Transverse colon (tissue), 3 donors: ENCODE measurements around the gene GRIN2A.

Source experiments
- POLR2A ChIP-seq: fragments of 450-650 bp; IDR thresholded peaks from one replicate; pipeline ENCODE4 v1.6.1; 2016; ENCODE audit warnings: antibody characterized with exemption, mild to moderate bottlenecking, moderate library complexity
- TF ChIP-seq, protein P1 (sequence below), 5 experiments: fragments of 200-600 bp in 3 of 5; fragments of 450-650 bp in 2 of 5; sonication (generic) in 3 of 5; IDR thresholded peaks; 1 replicate in 2 of 5; 2 replicates in 3 of 5; pipeline ENCODE4 v1.5.1; 2016 to 2017; ENCODE audit warnings: antibody characterized with exemption in 5 of 5, inconsistent platforms in 3 of 5, mild to moderate bottlenecking in 2 of 5, moderate library complexity in 1 of 5

DNA sequence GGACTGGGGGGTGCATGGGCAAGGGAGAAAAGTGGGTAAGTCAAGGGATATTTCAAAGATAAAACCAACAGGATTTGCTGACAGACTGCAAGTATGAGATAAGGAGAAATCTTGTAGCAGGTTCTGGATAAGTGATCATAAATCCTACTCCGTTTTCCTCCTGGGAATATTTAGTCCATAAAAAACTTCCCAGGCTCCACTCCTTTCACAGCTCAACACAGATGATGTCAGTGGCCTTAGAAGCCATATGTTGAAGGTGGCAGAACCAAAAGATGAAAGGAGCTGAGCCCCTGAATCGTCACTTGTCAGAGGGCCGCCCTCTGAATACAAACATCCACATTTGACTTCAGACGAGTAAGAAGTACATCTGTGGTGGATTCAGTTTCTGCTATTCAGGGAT, 71.7 kb downstream of the GRIN2A start:
- TF ChIP-seq, protein P1, sequence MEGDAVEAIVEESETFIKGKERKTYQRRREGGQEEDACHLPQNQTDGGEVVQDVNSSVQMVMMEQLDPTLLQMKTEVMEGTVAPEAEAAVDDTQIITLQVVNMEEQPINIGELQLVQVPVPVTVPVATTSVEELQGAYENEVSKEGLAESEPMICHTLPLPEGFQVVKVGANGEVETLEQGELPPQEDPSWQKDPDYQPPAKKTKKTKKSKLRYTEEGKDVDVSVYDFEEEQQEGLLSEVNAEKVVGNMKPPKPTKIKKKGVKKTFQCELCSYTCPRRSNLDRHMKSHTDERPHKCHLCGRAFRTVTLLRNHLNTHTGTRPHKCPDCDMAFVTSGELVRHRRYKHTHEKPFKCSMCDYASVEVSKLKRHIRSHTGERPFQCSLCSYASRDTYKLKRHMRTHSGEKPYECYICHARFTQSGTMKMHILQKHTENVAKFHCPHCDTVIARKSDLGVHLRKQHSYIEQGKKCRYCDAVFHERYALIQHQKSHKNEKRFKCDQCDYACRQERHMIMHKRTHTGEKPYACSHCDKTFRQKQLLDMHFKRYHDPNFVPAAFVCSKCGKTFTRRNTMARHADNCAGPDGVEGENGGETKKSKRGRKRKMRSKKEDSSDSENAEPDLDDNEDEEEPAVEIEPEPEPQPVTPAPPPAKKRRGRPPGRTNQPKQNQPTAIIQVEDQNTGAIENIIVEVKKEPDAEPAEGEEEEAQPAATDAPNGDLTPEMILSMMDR (IDR thresholded peaks at IDR 0.05) = no peak
- TF ChIP-seq POLR2A = no peak
